ENCODE results near the gene LMTK2. TPM values are rescaled to one million over a fixed set of nuclear protein-coding genes. Genes with fewer than 3 reads are reported as not detected.

The LMTK2 gene
- total RNA-seq, 2 donors from 2014 or later: 37.2 to 61.2 TPM

GRCh38 chr7:98174334-98175259, 67.9 kb downstream of the LMTK2 start:
- Histone ChIP-seq H3K9ac (ENCODE audit: low read depth in 2 of 2, low read length in 2 of 2) (no peak overlapping the region), H3K9me3 (no peaks in the 10 kb centered on the region), H3K27ac (no peak overlapping the region), H3K4me1 (no peaks in the 10 kb centered on the region), H3K27me3 (no peaks in the 10 kb centered on the region), H3K4me3 (no peak overlapping the region), H3K36me3 (peaks cover 12% of the 10 kb centered on the region)
- intact Hi-C loops (cut with DNase I): no loop called here
- no peak for DNase-seq
- TF ChIP-seq, protein P1, sequence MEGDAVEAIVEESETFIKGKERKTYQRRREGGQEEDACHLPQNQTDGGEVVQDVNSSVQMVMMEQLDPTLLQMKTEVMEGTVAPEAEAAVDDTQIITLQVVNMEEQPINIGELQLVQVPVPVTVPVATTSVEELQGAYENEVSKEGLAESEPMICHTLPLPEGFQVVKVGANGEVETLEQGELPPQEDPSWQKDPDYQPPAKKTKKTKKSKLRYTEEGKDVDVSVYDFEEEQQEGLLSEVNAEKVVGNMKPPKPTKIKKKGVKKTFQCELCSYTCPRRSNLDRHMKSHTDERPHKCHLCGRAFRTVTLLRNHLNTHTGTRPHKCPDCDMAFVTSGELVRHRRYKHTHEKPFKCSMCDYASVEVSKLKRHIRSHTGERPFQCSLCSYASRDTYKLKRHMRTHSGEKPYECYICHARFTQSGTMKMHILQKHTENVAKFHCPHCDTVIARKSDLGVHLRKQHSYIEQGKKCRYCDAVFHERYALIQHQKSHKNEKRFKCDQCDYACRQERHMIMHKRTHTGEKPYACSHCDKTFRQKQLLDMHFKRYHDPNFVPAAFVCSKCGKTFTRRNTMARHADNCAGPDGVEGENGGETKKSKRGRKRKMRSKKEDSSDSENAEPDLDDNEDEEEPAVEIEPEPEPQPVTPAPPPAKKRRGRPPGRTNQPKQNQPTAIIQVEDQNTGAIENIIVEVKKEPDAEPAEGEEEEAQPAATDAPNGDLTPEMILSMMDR (IDR thresholded peaks at IDR 0.05): no peak

GRCh38 chr7:98175260-98175940, 68.7 kb downstream of the LMTK2 start:
- Histone ChIP-seq H3K9ac (ENCODE audit: low read depth in 2 of 2, low read length in 2 of 2) (no peak overlapping the region), H3K4me1 (no peaks in the 10 kb centered on the region), H3K9me3 (no peaks in the 10 kb centered on the region), H3K27me3 (no peaks in the 10 kb centered on the region), H3K36me3 (peaks cover 12% of the 10 kb centered on the region), H3K4me3 (no peak overlapping the region), H3K27ac (no peak overlapping the region)
- TF ChIP-seq, protein P1 (IDR thresholded peaks at IDR 0.05): no peak
- intact Hi-C loops (cut with DNase I): no loop called here
- no peak for DNase-seq

GRCh38 chr7:98177553-98177952, 70.9 kb downstream of the LMTK2 start:
- Histone ChIP-seq H3K4me1 (no peaks in the 10 kb centered on the region), H3K4me3 (no peak overlapping the region), H3K9ac (ENCODE audit: low read depth in 2 of 2, low read length in 2 of 2) (no peak overlapping the region), H3K36me3 (peaks cover 5% of the 10 kb centered on the region), H3K9me3 (no peaks in the 10 kb centered on the region), H3K27me3 (no peaks in the 10 kb centered on the region), H3K27ac (no peak overlapping the region)
- DNase-seq: no peak
- TF ChIP-seq, protein P1 (IDR thresholded peaks at IDR 0.05): no peak
- intact Hi-C loops (cut with DNase I): no loop called here

GRCh38 chr7:98178321-98178720, 71.7 kb downstream of the LMTK2 start:
- Histone ChIP-seq H3K9ac (ENCODE audit: low read depth in 2 of 2, low read length in 2 of 2) (no peak overlapping the region), H3K27me3 (no peaks in the 10 kb centered on the region), H3K27ac (no peak overlapping the region), H3K4me1 (no peaks in the 10 kb centered on the region), H3K36me3 (peaks cover 5% of the 10 kb centered on the region), H3K9me3 (no peaks in the 10 kb centered on the region), H3K4me3 (no peak overlapping the region)
- DNase-seq: no peak
- TF ChIP-seq, protein P1 (IDR thresholded peaks at IDR 0.05): no peak
- intact Hi-C loops (cut with DNase I): no loop called here

DNA sequence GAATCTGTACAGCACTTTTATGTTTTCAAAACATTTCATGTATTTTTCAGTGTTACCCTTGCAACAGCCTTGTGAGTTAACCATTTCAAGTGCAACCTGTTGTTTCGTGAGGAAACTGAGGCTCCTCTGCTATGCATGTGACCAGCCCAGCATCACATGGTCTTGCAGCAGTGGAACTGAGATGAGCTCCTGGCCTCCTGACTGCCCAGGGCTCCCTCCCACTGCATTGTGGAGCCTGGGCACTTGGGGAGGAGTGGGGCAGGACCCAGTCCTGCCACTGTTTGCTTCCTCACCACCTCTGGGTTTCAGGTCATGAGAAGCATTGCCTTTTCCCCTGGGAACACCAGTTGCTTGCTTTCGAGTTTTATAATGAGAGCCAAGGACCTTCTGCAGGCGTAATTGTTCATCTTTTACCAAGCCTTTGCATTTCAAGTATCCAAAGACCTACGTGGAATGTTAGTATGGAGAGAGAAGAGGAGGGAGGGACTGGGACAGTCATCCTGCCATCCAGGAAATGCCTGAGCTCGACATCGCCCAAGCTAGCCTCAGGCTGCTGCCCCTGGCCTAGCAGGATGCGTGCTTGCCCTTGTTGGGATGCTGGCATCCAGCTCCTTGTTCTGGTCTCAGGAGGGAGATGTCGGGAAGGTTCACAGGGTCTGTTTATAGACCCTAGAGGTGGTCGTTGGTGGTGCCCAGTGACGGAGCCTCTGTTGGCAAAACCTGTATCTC, 72.3 kb downstream of the LMTK2 start:
- intact Hi-C loops (cut with DNase I): no loop called here
- Histone ChIP-seq H3K27ac (no peak overlapping the region), H3K27me3 (no peaks in the 10 kb centered on the region), H3K36me3 (peaks cover 5% of the 10 kb centered on the region), H3K9me3 (no peaks in the 10 kb centered on the region), H3K9ac (ENCODE audit: low read depth in 2 of 2, low read length in 2 of 2) (no peak overlapping the region), H3K4me3 (no peak overlapping the region), H3K4me1 (no peaks in the 10 kb centered on the region)
- TF ChIP-seq, protein P1 (IDR thresholded peaks at IDR 0.05): no peak
- DNase-seq: no peak
